ENCODE data around the gene ENO2. TPM values are rescaled to one million over a fixed set of nuclear protein-coding genes. Genes with fewer than 3 reads are reported as not detected.

The ENO2 gene
- 50.6 and 56.9 TPM in 2 replicates for polyA plus RNA-seq (2012; rRNA removed)
- 39.1 and 43.0 TPM in 2 replicates for polyA plus RNA-seq (2012; cell fraction: cytosol; rRNA removed)
- polyA plus RNA-seq (2012; cell fraction: nucleus; rRNA removed) = 190 and 231 TPM in 2 replicates

DNA sequence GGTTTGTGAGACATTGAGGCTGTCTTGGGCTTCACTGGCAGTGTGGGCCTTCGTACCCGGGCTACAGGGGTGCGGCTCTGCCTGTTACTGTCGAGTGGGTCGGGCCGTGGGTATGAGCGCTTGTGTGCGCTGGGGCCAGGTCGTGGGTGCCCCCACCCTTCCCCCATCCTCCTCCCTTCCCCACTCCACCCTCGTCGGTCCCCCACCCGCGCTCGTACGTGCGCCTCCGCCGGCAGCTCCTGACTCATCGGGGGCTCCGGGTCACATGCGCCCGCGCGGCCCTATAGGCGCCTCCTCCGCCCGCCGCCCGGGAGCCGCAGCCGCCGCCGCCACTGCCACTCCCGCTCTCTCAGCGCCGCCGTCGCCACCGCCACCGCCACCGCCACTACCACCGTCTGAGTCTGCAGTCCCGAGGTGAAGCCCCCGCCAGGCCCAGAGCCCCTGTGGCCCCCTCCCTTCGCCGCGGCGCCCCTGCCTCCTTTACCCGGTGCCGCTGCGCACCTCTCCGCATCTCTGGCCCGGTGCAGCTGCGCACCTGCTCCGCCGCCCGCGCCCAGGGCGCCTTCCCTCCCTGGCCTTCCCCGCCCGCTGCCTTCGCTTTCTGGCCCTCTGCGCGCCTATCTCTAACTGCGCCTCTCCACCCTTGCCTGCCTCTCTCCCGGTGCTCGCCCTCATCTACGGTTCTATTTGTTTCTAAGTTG, at the start of gene ENO2:
ENO2 (plus strand) TSS at position 335 of the 701 bp plus-strand sequence. CDS start 1,253 bp downstream, outside the sequence.
- DNase-seq = peak; percentile 91
- 8% methylated on average over 15 of the region's 68 CpGs for WGBS (ENCODE audit: low lambda C conversion rate)
- Histone ChIP-seq H3K27ac (ENCODE audit: low read depth in 2 of 2, low read length in 1 of 2) (peak within 1 kb of the TSS; percentile 49 to 82), H3K79me2 (ENCODE audit: insufficient read depth) (peaks cover 13% of the 10 kb centered on the region; the same call in 1 of the 2 replicates), H3K9me2 (no peaks in the 10 kb centered on the region), H2AFZ (ENCODE audit: low read depth) (peak within 1 kb of the TSS; percentile 91), H3K36me3 (replicated peaks in 1 of 2; ENCODE audit: control insufficient read depth in 1 of 2, insufficient read depth in 2 of 2, low read length in 1 of 2) (peaks cover 0 to 7% of the 10 kb centered on the region in 2 experiments), H3K4me1 (ENCODE audit: control insufficient read depth in 1 of 2, insufficient read depth in 2 of 2, low read depth in 1 of 2, low read length in 1 of 2) (peaks cover 14 to 18% of the 10 kb centered on the region in 2 experiments; a peak in 2 of 4 replicates), H3K9me3 (no peaks in the 10 kb centered on the region), H3K4me3 (ENCODE audit: low read depth in 2 of 2, low read length in 1 of 2) (peak within 1 kb of the TSS; percentile 69 to 92), H3F3A (replicated peaks; ENCODE audit: insufficient read depth) (peaks cover 4% of the 10 kb centered on the region), H3K4me2 (peak within 1 kb of the TSS; percentile 97), H3K27me3 (ENCODE audit: insufficient read depth) (no peaks in the 10 kb centered on the region), H4K20me1 (ENCODE audit: insufficient read depth) (no peaks in the 10 kb centered on the region), H3K9ac (peak within 1 kb of the TSS; percentile 75)
- ChIA-PET CTCF (interaction anchor here (0.7 to 9.6 kb wide), 8 partner anchors 11 to 47 kb away, joined by 3 to 62 read pairs (median 6); partner anchors contain the start of genes C12orf57, RNU7-1 and SPSB2), POLR2A (interaction anchor here (0.7 to 4.2 kb wide), 11 partner anchors 9 to 49 kb away, joined by 3 to 21 read pairs (median 4); partner anchors contain the start of genes ATN1, C12orf57, RNU7-1 and SPSB2)
- TF ChIP-seq RCOR1 (IDR thresholded peaks at IDR 0.05; ENCODE audit: low read length) (no peak), MXI1 (IDR thresholded peaks at IDR 0.05; ENCODE audit: low read depth, low read length) (peak; percentile 29; the same call in 1 of the 2 replicates), NRF1 (IDR thresholded peaks at IDR 0.05; ENCODE audit: low read depth, low read length) (no peak), CHD2 (IDR thresholded peaks at IDR 0.05; ENCODE audit: low read length, partially characterized antibody) (no peak), FOSL2 (IDR thresholded peaks at IDR 0.05; ENCODE audit: borderline replicate concordance, low read depth) (peak; percentile 64; the same call in 1 of the 2 replicates), FOXJ3 (CRISPR knock-in tag; IDR thresholded peaks at IDR 0.05) (no peak), SMC3 (IDR thresholded peaks at IDR 0.05; ENCODE audit: low read depth, low read length) (no peak), FOXM1 (IDR thresholded peaks at IDR 0.05; ENCODE audit: low read depth) (no peak), JUND (IDR thresholded peaks at IDR 0.05) (no peak; the same call in 1 of the 2 replicates), RFX5 (IDR thresholded peaks at IDR 0.05; ENCODE audit: low read length) (no peak), MEF2A (IDR thresholded peaks at IDR 0.05; ENCODE audit: borderline replicate concordance, low read depth) (no peak), TEAD4 (IDR thresholded peaks at IDR 0.05; ENCODE audit: borderline replicate concordance, insufficient read depth) (no peak), RXRA (IDR thresholded peaks at IDR 0.05; ENCODE audit: borderline replicate concordance, low read depth) (no peak), EP300 (IDR thresholded peaks at IDR 0.05; ENCODE audit: borderline replicate concordance in 1 of 2, low read depth in 1 of 2, low read length in 1 of 2) (no peak; a peak in 1 of 4 replicates), GABPA (IDR thresholded peaks at IDR 0.05; ENCODE audit: low read depth) (no peak)
- TF ChIP-seq, protein P1, sequence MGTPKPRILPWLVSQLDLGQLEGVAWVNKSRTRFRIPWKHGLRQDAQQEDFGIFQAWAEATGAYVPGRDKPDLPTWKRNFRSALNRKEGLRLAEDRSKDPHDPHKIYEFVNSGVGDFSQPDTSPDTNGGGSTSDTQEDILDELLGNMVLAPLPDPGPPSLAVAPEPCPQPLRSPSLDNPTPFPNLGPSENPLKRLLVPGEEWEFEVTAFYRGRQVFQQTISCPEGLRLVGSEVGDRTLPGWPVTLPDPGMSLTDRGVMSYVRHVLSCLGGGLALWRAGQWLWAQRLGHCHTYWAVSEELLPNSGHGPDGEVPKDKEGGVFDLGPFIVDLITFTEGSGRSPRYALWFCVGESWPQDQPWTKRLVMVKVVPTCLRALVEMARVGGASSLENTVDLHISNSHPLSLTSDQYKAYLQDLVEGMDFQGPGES (IDR thresholded peaks at IDR 0.05; ENCODE audit: low read depth, low read length) = no peak
- TF ChIP-seq, protein P2, sequence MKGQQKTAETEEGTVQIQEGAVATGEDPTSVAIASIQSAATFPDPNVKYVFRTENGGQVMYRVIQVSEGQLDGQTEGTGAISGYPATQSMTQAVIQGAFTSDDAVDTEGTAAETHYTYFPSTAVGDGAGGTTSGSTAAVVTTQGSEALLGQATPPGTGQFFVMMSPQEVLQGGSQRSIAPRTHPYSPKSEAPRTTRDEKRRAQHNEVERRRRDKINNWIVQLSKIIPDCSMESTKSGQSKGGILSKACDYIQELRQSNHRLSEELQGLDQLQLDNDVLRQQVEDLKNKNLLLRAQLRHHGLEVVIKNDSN (IDR thresholded peaks at IDR 0.05; ENCODE audit: borderline replicate concordance, low read depth) = peak; percentile 89
- TF ChIP-seq, protein P3, sequence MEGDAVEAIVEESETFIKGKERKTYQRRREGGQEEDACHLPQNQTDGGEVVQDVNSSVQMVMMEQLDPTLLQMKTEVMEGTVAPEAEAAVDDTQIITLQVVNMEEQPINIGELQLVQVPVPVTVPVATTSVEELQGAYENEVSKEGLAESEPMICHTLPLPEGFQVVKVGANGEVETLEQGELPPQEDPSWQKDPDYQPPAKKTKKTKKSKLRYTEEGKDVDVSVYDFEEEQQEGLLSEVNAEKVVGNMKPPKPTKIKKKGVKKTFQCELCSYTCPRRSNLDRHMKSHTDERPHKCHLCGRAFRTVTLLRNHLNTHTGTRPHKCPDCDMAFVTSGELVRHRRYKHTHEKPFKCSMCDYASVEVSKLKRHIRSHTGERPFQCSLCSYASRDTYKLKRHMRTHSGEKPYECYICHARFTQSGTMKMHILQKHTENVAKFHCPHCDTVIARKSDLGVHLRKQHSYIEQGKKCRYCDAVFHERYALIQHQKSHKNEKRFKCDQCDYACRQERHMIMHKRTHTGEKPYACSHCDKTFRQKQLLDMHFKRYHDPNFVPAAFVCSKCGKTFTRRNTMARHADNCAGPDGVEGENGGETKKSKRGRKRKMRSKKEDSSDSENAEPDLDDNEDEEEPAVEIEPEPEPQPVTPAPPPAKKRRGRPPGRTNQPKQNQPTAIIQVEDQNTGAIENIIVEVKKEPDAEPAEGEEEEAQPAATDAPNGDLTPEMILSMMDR (IDR thresholded peaks at IDR 0.05) = no peak
- TF ChIP-seq, protein P4, sequence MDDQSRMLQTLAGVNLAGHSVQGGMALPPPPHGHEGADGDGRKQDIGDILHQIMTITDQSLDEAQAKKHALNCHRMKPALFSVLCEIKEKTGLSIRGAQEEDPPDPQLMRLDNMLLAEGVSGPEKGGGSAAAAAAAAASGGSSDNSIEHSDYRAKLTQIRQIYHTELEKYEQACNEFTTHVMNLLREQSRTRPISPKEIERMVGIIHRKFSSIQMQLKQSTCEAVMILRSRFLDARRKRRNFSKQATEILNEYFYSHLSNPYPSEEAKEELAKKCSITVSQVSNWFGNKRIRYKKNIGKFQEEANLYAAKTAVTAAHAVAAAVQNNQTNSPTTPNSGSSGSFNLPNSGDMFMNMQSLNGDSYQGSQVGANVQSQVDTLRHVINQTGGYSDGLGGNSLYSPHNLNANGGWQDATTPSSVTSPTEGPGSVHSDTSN (IDR thresholded peaks at IDR 0.05) = no peak
- TF ChIP-seq, protein P5, sequence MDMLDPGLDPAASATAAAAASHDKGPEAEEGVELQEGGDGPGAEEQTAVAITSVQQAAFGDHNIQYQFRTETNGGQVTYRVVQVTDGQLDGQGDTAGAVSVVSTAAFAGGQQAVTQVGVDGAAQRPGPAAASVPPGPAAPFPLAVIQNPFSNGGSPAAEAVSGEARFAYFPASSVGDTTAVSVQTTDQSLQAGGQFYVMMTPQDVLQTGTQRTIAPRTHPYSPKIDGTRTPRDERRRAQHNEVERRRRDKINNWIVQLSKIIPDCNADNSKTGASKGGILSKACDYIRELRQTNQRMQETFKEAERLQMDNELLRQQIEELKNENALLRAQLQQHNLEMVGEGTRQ (IDR thresholded peaks at IDR 0.05; ENCODE audit: borderline replicate concordance, low read depth, low read length) = peak; percentile 21; the same call in 1 of the 2 replicates
- TF ChIP-seq, protein P6, sequence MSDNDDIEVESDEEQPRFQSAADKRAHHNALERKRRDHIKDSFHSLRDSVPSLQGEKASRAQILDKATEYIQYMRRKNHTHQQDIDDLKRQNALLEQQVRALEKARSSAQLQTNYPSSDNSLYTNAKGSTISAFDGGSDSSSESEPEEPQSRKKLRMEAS (IDR thresholded peaks at IDR 0.05; ENCODE audit: low read depth) = peak; percentile 36; the same call in 1 of the 2 replicates
- TF ChIP-seq, protein P7, sequence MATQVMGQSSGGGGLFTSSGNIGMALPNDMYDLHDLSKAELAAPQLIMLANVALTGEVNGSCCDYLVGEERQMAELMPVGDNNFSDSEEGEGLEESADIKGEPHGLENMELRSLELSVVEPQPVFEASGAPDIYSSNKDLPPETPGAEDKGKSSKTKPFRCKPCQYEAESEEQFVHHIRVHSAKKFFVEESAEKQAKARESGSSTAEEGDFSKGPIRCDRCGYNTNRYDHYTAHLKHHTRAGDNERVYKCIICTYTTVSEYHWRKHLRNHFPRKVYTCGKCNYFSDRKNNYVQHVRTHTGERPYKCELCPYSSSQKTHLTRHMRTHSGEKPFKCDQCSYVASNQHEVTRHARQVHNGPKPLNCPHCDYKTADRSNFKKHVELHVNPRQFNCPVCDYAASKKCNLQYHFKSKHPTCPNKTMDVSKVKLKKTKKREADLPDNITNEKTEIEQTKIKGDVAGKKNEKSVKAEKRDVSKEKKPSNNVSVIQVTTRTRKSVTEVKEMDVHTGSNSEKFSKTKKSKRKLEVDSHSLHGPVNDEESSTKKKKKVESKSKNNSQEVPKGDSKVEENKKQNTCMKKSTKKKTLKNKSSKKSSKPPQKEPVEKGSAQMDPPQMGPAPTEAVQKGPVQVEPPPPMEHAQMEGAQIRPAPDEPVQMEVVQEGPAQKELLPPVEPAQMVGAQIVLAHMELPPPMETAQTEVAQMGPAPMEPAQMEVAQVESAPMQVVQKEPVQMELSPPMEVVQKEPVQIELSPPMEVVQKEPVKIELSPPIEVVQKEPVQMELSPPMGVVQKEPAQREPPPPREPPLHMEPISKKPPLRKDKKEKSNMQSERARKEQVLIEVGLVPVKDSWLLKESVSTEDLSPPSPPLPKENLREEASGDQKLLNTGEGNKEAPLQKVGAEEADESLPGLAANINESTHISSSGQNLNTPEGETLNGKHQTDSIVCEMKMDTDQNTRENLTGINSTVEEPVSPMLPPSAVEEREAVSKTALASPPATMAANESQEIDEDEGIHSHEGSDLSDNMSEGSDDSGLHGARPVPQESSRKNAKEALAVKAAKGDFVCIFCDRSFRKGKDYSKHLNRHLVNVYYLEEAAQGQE (IDR thresholded peaks at IDR 0.05; ENCODE audit: low read depth, low read length) = no peak

Measured in SK-N-SH (cell line).